GM21526 (cell line): Measurements from ENCODE around the gene PIAS4.
A peak's percentile ranks its signal among the peaks of the same experiment; 100 is the strongest.

Experiments
- ATAC-seq: cut with Tn5 transposase; IDR thresholded peaks from one replicate; pipeline ENCODE4 v1.9.1; 2021; ENCODE audit warnings: moderate library complexity; ENCODE audit not compliant: unreplicated experiment, low FRiP score

Gene PIAS4

GRCh38 chr19:4053423-4054324, 46.1 kb downstream of the PIAS4 start:
- no peak for ATAC-seq

GRCh38 chr19:4054441-4055208, 47.1 kb downstream of the PIAS4 start:
- ATAC-seq = no peak

- ATAC-seq = no peak
Observed at GRCh38 chr19:4055209-4055552, 47.6 kb downstream of the PIAS4 start.

GRCh38 chr19:4057931-4058692, 50.6 kb downstream of the PIAS4 start:
- ATAC-seq = no peak

- ATAC-seq = no peak
Observed at GRCh38 chr19:4058693-4059452, 51.3 kb downstream of the PIAS4 start.

GRCh38 chr19:4059453-4059871, 51.9 kb downstream of the PIAS4 start:
- ATAC-seq = no peak

- ATAC-seq = no peak
Observed at GRCh38 chr19:4059891-4060620, 52.5 kb downstream of the PIAS4 start.

GRCh38 chr19:4060621-4061177, 53.2 kb downstream of the PIAS4 start:
- no peak for ATAC-seq

- ATAC-seq = no peak
Observed at GRCh38 chr19:4061178-4061682, 53.7 kb downstream of the PIAS4 start.

GRCh38 chr19:4061683-4062418, 54.3 kb downstream of the PIAS4 start:
- ATAC-seq = no peak

- no peak for ATAC-seq
Observed at GRCh38 chr19:4062419-4063368, 55.2 kb downstream of the PIAS4 start.

GRCh38 chr19:4063369-4064148, 56.0 kb downstream of the PIAS4 start:
- ATAC-seq = no peak

GRCh38 chr19:4064149-4064495, 56.6 kb downstream of the PIAS4 start:
- no peak for ATAC-seq

GRCh38 chr19:4064496-4065260, 57.1 kb downstream of the PIAS4 start:
- no peak for ATAC-seq

- ATAC-seq = peak; percentile 57
Observed at GRCh38 chr19:4065430-4066175, 58.1 kb downstream of the PIAS4 start.
